PC-3 (cell line): ENCODE results near the gene DPY30. TPM values are rescaled to one million over a fixed set of nuclear protein-coding genes. Genes with fewer than 3 reads are reported as not detected.
"Not testable (repeated sequence)": the region's sequence is repeated elsewhere in the genome, so short reads cannot be mapped to it uniquely, and the experiment has no call there.

Source experiments
- ATAC-seq: fragments of 200-7000 bp; cut with Tn5 transposase; 2 replicates; pipeline ENCODE4 v1.9.1; 2020; ENCODE audit warnings: mild to moderate bottlenecking, moderate library complexity
- BruUV-seq: library from RNA; stranded (reverse); fragments of 400-500 nt; replicated peaks from 2 replicates; lab custom pipeline; 2021; lab: Mats Ljungman, UMichigan
- CTCF ChIA-PET: fragments of 300-600 bp; sonication (Branson Sonifier 250); formaldehyde crosslinking; loops from one replicate; lab custom pipeline; 2022; ENCODE audit warnings: antibody characterized with exemption; lab: Charles Lee
- POLR2A ChIA-PET: fragments of 300-600 bp; sonication (Branson Sonifier 250); formaldehyde crosslinking; loops from one replicate; lab custom pipeline; 2022; ENCODE audit warnings: antibody characterized with exemption; ENCODE audit not compliant: unreplicated experiment; lab: Charles Lee
- DNase-seq: peaks from one replicate; pipeline ENCODE4 v3.0.0-alpha.2; 2015
- H2AFZ ChIP-seq: fragments of 300-600 bp; sonication (generic); 2 replicates; pipeline ENCODE4 v1.6.0; 2016; ENCODE audit warnings: antibody characterized with exemption, low read length
- H3F3A ChIP-seq: fragments of 300-600 bp; sonication (generic); one replicate; pipeline ENCODE4 v1.6.0; 2017; ENCODE audit warnings: antibody characterized with exemption, low read length, control low read depth, mild to moderate bottlenecking; ENCODE audit not compliant: unreplicated experiment
- H3K27ac ChIP-seq: fragments of 300-600 bp; sonication (generic); 2 replicates; pipeline ENCODE4 v1.5.1; 2016; ENCODE audit warnings: mild to moderate bottlenecking, low read length
- H3K27me3 ChIP-seq: fragments of 300-600 bp; sonication (generic); 2 replicates; pipeline ENCODE4 v1.6.1; 2016; ENCODE audit warnings: low read length, mixed read lengths
- H3K36me3 ChIP-seq: fragments of 300-600 bp; sonication (generic); 2 replicates; pipeline ENCODE4 v1.6.1; 2016; ENCODE audit warnings: low read depth, mixed run types, low read length, mixed read lengths
- H3K4me1 ChIP-seq: fragments of 300-600 bp; sonication (generic); 2 replicates; pipeline ENCODE4 v1.5.1; 2016; ENCODE audit warnings: low read length; ENCODE audit not compliant: insufficient read depth
- H3K4me2 ChIP-seq: fragments of 300-600 bp; sonication (generic); 2 replicates; pipeline ENCODE4 v1.6.0; 2016; ENCODE audit warnings: low read length
- H3K4me3 ChIP-seq: fragments of 300-600 bp; sonication (generic); 2 replicates; pipeline ENCODE4 v1.5.1; 2016; ENCODE audit warnings: mild to moderate bottlenecking, low read length, mixed read lengths
- H3K79me2 ChIP-seq: fragments of 300-600 bp; sonication (generic); 2 replicates; pipeline ENCODE4 v1.6.1; 2017; ENCODE audit warnings: low read length, mixed read lengths
- H3K9ac ChIP-seq: fragments of 300-600 bp; sonication (generic); 2 replicates; pipeline ENCODE4 v1.6.0; 2016; ENCODE audit warnings: mild to moderate bottlenecking, low read length
- H3K9me2 ChIP-seq: fragments of 300-600 bp; sonication (generic); replicated peaks from 2 replicates; pipeline ENCODE4 v1.6.1; 2016; ENCODE audit warnings: mixed run types, low read length, mixed read lengths
- H3K9me3 ChIP-seq: fragments of 300-600 bp; sonication (generic); 2 replicates; pipeline ENCODE4 v1.6.1; 2016; ENCODE audit warnings: low read length, mixed read lengths
- H4K20me1 ChIP-seq: fragments of 300-600 bp; sonication (generic); 2 replicates; pipeline ENCODE4 v1.6.1; 2016; ENCODE audit warnings: low read length, mixed read lengths
- EZH2 ChIP-seq: fragments of 300-600 bp; sonication (generic); IDR thresholded peaks from one replicate; pipeline ENCODE4 v1.6.1; 2017; ENCODE audit warnings: antibody characterized with exemption, mild to moderate bottlenecking, low read length; ENCODE audit not compliant: unreplicated experiment
- EZH2phosphoT487 ChIP-seq: fragments of 300-600 bp; sonication (generic); IDR thresholded peaks from 2 replicates; pipeline ENCODE4 v1.6.1; 2018; ENCODE audit warnings: mild to moderate bottlenecking, antibody characterized with exemption, low read length, borderline replicate concordance
- intact Hi-C: fragments of 100-400 bp; cut with micrococcal nuclease; formaldehyde crosslinking; loops from 2 replicates; pipeline ENCODE4 v1.9.0; 2023
- total RNA-seq: library from RNA; depleted of rRNA; stranded (reverse); fragments of >200 nt; gene quantifications from 2 replicates; pipeline ENCODE4 v1.2.3, GENCODE V29; 2014
- TF ChIP-seq, protein P1 (sequence below): fragments of 300-600 bp; sonication (generic); conservative IDR thresholded peaks from 2 replicates; pipeline ENCODE4 v1.5.1; 2017; ENCODE audit warnings: antibody characterized with exemption, low read depth, mild to moderate bottlenecking, low read length

The DPY30 gene
- total RNA-seq, 1 experiment from 2014 or later, result 127 TPM

DNA sequence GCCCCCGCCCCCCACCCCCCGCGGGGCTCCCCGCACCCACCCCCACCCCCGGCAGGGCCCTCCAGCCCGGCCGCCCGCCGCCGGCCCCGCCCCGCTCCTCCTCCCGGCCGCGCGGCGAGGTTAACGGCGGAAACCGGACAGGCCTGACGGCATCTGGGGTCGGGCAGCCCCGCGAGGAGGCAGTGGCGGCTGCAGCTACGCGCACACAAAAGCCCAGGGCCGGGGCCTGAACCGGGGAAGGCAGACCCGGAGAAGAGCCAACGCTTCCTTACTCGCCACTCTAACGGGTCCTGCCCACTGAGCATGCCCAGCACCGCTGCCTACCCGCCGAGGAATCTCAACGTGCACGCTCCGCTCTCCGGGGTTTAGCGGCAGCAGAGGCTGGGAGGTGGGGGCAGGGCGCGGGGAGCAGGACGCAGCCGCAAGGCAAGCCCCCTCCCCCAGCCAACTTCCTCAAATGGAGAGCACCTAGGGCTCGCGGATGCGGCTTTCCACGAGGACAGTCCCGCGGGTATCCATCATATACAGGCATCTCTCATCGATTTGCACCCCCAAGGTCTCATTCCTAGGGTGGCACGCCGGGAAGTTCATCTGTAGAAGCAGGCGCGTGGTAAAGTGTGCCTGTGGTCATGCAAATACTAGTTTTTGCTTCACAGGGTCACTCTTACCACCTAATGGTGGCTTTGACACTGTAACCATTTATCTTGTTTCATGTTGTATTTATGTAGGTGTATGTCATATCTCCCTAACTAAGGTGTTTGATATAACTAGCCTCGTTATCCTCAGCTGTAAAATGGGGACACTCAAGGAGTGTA, 28.7 kb downstream of the DPY30 start, which contains the start of gene MEMO1:
Gene MEMO1, minus strand, starts transcription at position 339 of the 815 bp plus-strand sequence. CDS start 761 bp downstream, outside the sequence.
- POLR2A ChIA-PET, result interaction anchor here (0.5 to 0.6 kb wide), 2 partner anchors 27 to 29 kb away, joined by 3 to 12 read pairs; partner anchors contain the start of gene DPY30
- Histone ChIP-seq H3K9ac (peak within 1 kb of the TSS; percentile 83), H3K4me2 (peak within 1 kb of the TSS; percentile 88), H3K9me2 (no peaks in the 10 kb centered on the region), H3K27me3 (no peaks in the 10 kb centered on the region), H3F3A (no peaks in the 10 kb centered on the region), H2AFZ (peak within 1 kb of the TSS; percentile 82), H3K79me2 (peaks cover 39% of the 10 kb centered on the region), H3K36me3 (no peaks in the 10 kb centered on the region), H3K27ac (peak within 1 kb of the TSS; percentile 81), H3K4me1 (peaks cover 23% of the 10 kb centered on the region; the same call in 1 of the 2 replicates), H3K4me3 (peak within 1 kb of the TSS; percentile 98), H3K9me3 (no peaks in the 10 kb centered on the region), H4K20me1 (peaks cover 34% of the 10 kb centered on the region)
- CTCF ChIA-PET, result interaction anchor here (0.6 kb wide), 1 partner anchor 25 kb away, joined by 3 read pairs; no protein-coding TSS in a partner anchor
- peak; percentile 68 for ATAC-seq
- BruUV-seq, result no TSS peak
- intact Hi-C loops, result loop anchor here (1.0 kb wide), 1 partner anchor 52 kb away; the partner anchor contains the start of gene SPAST
- TF ChIP-seq, protein P1, sequence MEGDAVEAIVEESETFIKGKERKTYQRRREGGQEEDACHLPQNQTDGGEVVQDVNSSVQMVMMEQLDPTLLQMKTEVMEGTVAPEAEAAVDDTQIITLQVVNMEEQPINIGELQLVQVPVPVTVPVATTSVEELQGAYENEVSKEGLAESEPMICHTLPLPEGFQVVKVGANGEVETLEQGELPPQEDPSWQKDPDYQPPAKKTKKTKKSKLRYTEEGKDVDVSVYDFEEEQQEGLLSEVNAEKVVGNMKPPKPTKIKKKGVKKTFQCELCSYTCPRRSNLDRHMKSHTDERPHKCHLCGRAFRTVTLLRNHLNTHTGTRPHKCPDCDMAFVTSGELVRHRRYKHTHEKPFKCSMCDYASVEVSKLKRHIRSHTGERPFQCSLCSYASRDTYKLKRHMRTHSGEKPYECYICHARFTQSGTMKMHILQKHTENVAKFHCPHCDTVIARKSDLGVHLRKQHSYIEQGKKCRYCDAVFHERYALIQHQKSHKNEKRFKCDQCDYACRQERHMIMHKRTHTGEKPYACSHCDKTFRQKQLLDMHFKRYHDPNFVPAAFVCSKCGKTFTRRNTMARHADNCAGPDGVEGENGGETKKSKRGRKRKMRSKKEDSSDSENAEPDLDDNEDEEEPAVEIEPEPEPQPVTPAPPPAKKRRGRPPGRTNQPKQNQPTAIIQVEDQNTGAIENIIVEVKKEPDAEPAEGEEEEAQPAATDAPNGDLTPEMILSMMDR, result no peak
- TF ChIP-seq EZH2 (no peak), EZH2phosphoT487 (no peak)
- DNase-seq, result peak; percentile 90

DNA sequence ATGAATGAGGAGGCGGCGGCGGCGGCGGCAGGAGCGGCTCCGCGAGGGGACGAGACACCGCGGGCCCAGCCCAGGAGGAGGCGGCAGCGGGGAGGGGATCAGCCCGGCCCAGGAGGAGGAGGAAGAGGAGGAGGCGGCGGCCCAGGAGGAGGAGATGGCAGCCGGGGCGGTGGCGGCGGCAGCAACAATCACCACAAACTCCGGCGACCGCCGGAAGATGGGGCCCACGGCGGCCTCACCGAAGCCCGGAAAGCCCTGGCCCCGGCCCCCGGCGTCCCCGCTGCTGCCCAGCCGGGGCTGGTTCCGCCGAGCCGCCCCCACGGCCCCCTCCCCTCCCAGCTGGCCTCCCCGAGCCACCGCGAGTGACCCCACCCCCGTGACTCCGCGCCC, 29.3 kb downstream of the DPY30 start:
- Histone ChIP-seq H3K4me3 (peak overlapping the region; percentile 51), H3K4me1 (peaks cover 27% of the 10 kb centered on the region; the same call in 1 of the 2 replicates), H4K20me1 (peaks cover 40% of the 10 kb centered on the region), H3K79me2 (peaks cover 45% of the 10 kb centered on the region)
- intact Hi-C loops, H3K36me3 ChIP-seq, H3K27me3 ChIP-seq, H3K4me2 ChIP-seq, CTCF ChIA-PET, H3K27ac ChIP-seq, H3K9me2 ChIP-seq, BruUV-seq, H2AFZ ChIP-seq, H3F3A ChIP-seq, H3K9ac ChIP-seq, H3K9me3 ChIP-seq: not testable (repeated sequence)
- DNase-seq (peak; percentile 32), ATAC-seq (peak; percentile 74)
- POLR2A ChIA-PET, result interaction anchor here (0.6 kb wide), 1 partner anchor 29 kb away, joined by 3 read pairs; the partner anchor contains the start of gene DPY30

DNA sequence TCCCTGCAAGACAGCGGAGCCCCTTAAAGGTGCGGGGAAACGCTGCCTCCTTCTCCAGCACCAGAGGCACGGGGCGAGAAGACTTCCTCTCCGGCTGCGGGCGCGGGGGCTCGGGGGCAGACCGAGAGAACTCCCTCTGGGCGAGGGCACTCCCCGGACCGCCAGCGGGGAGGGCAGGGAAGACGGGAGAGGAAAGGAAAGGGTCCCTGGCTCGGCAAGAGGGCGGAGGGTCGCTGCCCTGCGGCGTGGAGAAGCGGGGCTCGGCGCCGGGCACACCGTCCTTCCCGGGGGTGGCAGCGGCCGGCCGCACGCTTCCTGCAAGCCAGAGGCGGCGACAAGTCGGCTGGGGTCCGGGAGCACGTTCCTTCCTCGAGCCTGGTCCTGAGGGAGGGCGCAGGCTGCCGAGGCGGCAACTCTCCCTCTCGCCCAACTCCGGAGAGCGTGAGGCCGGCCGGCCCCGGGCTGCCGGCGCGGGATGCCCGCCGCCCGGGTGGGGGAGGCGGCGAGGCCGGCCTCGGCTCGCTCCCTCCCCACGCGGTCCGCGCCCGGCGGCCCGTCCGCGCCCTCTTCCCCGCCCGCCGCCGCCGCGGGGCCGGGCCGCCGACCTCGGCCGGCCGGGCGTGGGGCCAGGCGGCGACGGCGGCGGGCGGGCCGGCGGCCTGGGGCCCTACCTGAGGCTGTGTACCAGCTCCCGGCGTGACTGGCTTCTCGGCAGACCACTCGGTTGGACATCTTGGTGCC, 29.9 kb downstream of the DPY30 start:
- Histone ChIP-seq H3K9me3 (no peaks in the 10 kb centered on the region), H4K20me1 (peaks cover 46% of the 10 kb centered on the region), H2AFZ (peak overlapping the region; percentile 36; the same call in 1 of the 2 replicates), H3K79me2 (peaks cover 51% of the 10 kb centered on the region), H3K4me3 (peak overlapping the region; percentile 98), H3K27ac (peak overlapping the region; percentile 18; the same call in 1 of the 2 replicates), H3K9ac (peak overlapping the region; percentile 83), H3K4me1 (peaks cover 29% of the 10 kb centered on the region; the same call in 1 of the 2 replicates), H3K4me2 (peak overlapping the region; percentile 89), H3F3A (no peaks in the 10 kb centered on the region), H3K36me3 (no peaks in the 10 kb centered on the region), H3K27me3 (no peaks in the 10 kb centered on the region), H3K9me2 (no peaks in the 10 kb centered on the region)
- POLR2A ChIA-PET, result no interaction called here
- intact Hi-C loops, result loop anchor here (2.0 to 5.0 kb wide), 3 partner anchors 29 to 122 kb away; partner anchors contain the start of gene DPY30
- ATAC-seq (peak; percentile 7), DNase-seq (peak; percentile 23)
- TF ChIP-seq EZH2phosphoT487 (no peak), EZH2 (no peak)
- TF ChIP-seq, protein P1, result no peak
- no TSS peak for BruUV-seq
- CTCF ChIA-PET, result no interaction called here
